OCI-LY7 (cell line): ENCODE results near the gene CD160.

Experiments used
- CTCF ChIP-seq: fragments of 200-600 bp; sonication (generic); conservative IDR thresholded peaks from 2 replicates; pipeline ENCODE4 v1.5.1; 2014; ENCODE audit warnings: mild to moderate bottlenecking, antibody characterized with exemption, low read length, moderate library complexity, mixed read lengths
- EZH2phosphoT487 ChIP-seq: fragments of 200-600 bp; sonication (generic); IDR thresholded peaks from 2 replicates; pipeline ENCODE4 v1.6.1; 2018; ENCODE audit warnings: low read depth, borderline replicate concordance, mild to moderate bottlenecking, mixed run types, antibody characterized with exemption, low read length, moderate library complexity, mixed read lengths

GRCh38 chr1:145717833-145718232 lies 1.5 kb upstream of the CD160 start:
- TF ChIP-seq CTCF (no peak), EZH2phosphoT487 (no peak)
